HG03558 (cell line): Measurements from ENCODE around the gene OSTF1.

Experiments used
- ATAC-seq: cut with Tn5 transposase; IDR thresholded peaks from one replicate; pipeline ENCODE4 v1.9.1; 2021; ENCODE audit warnings: moderate number of reproducible peaks; ENCODE audit not compliant: unreplicated experiment; ENCODE audit errors: extremely low read depth

OSTF1 gene

DNA sequence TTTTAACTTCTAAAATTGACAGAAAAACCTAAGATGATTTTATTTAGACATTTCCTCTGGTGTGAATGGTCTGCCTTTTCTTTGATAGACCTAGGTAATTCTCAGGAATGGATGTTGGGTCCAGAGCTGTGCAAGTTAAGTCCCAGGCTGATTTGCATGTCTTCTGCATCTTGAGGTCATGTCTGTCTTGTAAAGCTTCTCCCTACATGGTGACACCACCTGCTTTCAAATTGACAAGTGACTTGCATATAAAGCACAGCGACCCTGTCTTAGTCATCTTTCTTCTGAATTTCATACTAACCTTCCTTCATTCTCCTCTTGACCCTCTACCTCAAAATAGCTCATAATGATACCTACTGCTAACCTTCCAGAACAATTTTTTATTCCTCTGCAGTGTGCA lies 29.2 kb downstream of the OSTF1 start:
- ATAC-seq, result no peak

DNA sequence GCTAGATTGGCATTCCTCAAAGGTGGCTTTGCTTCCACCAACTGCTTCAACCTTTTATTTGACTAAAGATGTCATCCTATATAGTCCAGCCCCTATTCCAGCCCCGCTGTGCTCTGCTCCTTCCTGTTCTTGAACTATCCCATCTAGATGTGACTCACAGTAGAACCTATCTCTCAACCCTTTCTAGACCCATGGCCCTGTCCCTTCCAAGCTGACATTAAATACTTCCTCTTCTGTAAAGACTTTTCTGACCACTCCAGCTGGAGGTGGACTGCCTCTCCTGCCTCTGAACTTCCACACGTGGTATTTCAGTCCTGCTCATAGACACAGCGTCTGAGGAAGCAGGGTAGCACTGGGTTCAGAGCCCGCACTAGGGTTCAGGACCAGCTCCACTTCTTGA lies 32.4 kb downstream of the OSTF1 start:
- no peak for ATAC-seq

- no peak for ATAC-seq
These were observed 33.7 kb downstream of the OSTF1 start for GRCh38 chr9:75121914-75122558.

DNA sequence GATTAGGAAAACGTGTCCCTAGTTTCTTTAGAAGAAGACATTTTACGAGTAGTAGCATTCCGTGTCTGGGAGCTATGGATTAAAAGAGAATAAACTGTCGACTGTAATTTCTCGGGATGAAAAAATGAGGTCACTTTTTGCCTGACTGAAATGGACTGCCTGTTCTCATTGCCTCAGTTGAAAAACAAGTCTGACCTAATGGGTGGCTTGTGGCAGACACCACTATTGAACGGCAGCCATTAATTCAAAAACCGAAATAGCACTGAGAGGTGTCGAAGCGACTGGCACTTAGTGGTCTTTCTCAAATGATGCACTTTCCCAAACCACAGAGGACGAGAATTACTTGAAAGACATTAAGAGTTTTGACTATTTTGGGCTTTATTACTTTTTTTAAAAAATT lies 35.4 kb downstream of the OSTF1 start:
- ATAC-seq, result no peak

DNA sequence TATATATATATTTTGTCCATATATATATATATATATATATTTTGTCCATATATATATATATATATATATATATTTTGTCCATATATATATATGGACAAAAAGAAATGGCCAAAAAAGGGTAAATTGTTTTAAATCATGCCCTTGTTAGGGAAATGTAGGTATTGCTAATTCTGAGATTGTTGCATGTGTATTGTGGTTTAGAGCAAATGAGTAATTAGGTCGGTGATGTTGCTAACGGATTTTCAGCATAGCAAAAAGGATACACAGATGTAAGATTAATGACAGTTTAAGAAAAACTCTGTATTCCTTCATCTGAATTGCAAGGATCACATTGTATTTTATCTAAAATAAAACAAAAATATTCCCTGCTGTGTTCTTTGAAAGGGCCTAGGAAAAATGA lies 40.2 kb downstream of the OSTF1 start:
- no peak for ATAC-seq

DNA sequence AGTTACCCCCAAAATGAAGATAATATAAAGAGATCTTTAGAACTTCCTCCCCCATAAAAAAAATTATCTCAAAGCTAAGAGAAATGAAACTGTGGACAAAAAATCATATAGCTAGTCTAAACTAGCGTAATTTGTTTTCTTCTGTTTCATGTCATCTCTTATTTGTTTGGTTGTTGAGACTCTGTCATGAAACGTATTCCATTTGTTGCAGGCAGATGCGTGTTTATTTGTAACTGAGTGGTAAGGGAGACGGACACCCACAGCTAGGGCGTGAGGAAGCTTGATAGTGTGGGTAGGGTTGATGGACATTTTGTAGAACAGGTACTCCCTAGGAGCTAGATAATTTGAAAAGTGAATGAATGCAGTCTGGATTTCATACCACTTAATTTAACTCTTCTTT lies 41.9 kb downstream of the OSTF1 start:
- no peak for ATAC-seq

GRCh38 chr9:75130621-75131230 lies 42.4 kb downstream of the OSTF1 start:
- no peak for ATAC-seq

GRCh38 chr9:75131700-75132099 lies 43.4 kb downstream of the OSTF1 start:
- ATAC-seq, result no peak

DNA sequence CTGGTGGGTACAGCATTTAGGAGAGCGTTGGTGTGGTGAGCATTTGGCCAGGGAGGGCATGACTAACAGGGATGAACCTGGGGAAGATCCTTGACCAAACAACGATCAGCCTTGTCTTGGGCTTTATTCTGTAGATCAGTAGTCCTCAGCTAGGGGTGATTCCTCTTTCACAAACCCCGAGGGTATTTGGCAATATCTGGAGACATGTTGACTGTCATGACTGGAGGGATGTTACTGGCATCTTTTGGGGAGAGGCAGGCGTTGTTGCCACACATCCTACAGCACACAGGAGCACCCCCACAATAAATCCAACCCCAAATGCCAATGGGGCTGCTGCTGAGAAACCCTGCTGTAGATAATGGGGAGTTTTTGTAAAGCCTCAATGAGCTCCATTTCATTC lies 43.9 kb downstream of the OSTF1 start:
- no peak for ATAC-seq

DNA sequence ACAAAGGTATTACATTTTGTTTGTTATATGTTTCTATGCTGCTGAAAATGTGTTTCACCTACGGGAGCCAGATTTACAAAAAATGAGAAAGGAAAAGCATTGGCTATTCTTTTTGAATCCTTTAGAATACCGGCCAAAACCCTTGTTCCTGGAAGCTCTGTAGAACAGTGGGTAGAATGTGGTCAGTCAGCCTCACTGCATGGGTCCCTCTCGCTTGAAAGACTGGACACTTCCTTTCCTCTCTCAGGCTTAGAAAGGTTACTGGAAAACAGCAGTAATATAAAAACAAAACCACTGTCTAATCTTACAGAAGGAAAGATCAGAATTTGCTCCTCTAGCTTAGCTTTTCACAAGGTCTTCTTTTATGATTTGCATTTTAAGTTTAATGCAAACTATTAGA lies 45.1 kb downstream of the OSTF1 start:
- no peak for ATAC-seq

DNA sequence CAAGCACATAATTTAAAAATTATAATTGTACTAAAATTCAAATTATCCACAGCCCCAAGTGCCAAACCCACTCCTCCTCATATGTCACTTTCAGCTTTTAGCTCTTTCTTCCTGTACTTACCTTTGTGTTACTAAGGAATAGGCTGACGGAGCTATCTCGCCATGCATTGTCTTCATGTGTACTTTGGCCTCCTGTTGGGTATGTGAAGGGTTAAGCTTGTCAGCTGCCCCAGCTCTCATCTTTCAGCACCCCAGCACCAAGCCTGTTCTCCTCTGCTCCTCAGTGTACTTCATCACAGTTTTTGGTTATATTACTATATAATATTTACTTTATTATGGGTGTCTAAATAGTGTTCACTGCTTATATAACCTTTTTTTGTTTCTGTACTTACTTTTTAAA lies 46.2 kb downstream of the OSTF1 start:
- ATAC-seq, result no peak

GRCh38 chr9:75138260-75139040 lies 50.1 kb downstream of the OSTF1 start:
- no peak for ATAC-seq

- no peak for ATAC-seq
These were observed 50.9 kb downstream of the OSTF1 start for GRCh38 chr9:75139201-75139600.

GRCh38 chr9:75140261-75140660 lies 51.9 kb downstream of the OSTF1 start:
- no peak for ATAC-seq

DNA sequence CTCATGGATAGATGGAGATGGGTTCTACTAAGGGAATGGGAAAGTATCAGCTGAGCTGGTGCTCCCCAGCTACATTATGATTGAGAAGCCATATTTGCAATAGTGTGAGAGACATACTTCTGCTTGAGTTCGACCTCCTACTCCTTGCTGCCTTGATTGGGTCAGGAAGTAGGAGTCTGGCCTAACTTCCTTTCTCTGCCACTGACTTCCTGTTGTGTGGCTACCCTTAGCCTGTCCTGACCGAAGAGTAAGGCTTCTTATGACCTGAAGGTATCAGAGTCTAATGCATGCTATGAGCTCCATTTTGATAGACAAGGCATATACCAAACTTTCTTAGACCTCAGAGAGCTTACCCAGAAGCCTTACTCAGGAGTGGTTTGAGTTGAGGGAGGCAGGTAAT lies 53.9 kb downstream of the OSTF1 start:
- no peak for ATAC-seq

- no peak for ATAC-seq
These were observed 57.9 kb downstream of the OSTF1 start for GRCh38 chr9:75146229-75146628.

- ATAC-seq, result peak; percentile 57
These were observed 59.3 kb downstream of the OSTF1 start for GRCh38 chr9:75147638-75148037.

DNA sequence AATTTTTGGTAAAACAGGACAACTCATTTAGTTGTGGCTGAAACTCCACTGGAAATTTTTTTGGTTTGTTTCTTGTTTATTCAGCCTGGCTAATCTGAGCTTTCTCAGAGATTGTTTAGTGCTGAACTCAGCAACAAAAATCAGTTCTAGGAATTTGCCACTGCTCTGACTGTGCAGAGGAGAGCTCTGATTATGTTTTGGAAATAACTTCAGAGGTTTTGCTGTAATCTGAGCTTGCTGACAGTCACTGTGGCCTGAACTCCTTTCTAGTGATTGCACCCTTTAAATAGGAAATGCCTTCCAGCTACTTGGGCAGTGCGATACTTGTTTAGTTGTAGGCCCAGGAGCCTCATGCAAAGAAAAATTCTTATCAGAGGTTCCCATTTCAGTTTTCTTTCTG lies 60.2 kb downstream of the OSTF1 start:
- ATAC-seq, result no peak

GRCh38 chr9:75149841-75150241 lies 61.5 kb downstream of the OSTF1 start:
- no peak for ATAC-seq

- no peak for ATAC-seq
These were observed 62.2 kb downstream of the OSTF1 start for GRCh38 chr9:75150512-75150911.

DNA sequence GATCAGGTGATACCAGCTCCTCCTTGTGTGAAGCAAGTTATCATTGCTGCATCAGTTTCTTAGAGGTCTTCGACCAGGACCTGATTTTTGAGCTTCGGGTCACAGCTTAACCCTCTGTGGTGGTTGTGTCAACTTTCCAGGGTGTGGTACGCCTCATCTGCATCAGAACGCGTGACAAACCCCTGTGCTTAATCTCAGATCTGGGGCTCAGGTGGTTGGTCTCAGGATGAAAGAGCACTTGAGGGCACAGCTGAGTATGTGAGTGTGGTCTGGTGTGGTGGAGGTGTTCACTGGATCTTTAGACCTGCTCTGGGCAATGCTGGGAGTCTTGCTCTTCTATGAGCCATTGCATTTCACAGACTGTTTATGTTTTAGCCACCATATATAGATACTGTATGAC lies 64.1 kb downstream of the OSTF1 start:
- no peak for ATAC-seq

DNA sequence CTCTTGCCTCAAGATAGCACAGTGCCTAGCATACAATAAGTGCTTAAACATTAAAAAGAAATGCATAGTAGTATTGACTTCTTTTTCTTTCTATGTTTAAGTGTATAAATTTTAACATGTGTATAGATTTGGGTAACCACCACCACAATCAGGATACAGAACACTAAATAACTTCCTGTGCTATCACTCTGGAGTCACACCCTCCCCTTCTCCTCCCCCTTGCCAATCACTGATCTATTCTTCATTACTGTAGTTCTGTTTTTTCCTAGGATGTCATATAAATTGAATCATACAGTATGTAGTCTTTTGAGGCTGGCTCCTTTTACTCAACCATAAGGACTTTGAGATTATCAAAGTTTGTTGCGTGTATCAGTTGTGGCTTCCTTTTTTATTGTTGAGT lies 68.5 kb downstream of the OSTF1 start:
- ATAC-seq, result no peak
